H9 (cell line): ENCODE data around the gene CFHR5. TPM values are rescaled to one million over a fixed set of nuclear protein-coding genes. Genes with fewer than 3 reads are reported as not detected.

Experiments
- DNase-seq: peaks from one replicate; pipeline ENCODE4 v3.0.0-alpha.2; 2017
- H2AFZ ChIP-seq: one replicate; pipeline ENCODE4 v1.6.1; 2013; ENCODE audit warnings: mild to moderate bottlenecking, low read length, control low read depth, moderate library complexity
- H2AK5ac ChIP-seq: 2 replicates; pipeline ENCODE4 v1.6.1; 2013; ENCODE audit warnings: low read length, control low read depth, mixed read lengths; ENCODE audit not compliant: insufficient read length
- H2BK120ac ChIP-seq: one replicate; pipeline ENCODE4 v1.6.1; 2013; ENCODE audit warnings: low read depth, mild to moderate bottlenecking, low read length, control low read depth, inconsistent platforms; ENCODE audit not compliant: poor library complexity, severe bottlenecking
- H2BK12ac ChIP-seq: 2 replicates; pipeline ENCODE4 v1.6.1; 2013; ENCODE audit warnings: low read length, control low read depth, mixed read lengths, low read depth; ENCODE audit not compliant: insufficient read length
- H2BK15ac ChIP-seq: 2 replicates; pipeline ENCODE4 v1.6.1; 2013; ENCODE audit warnings: low read depth, low read length, control low read depth
- H2BK20ac ChIP-seq: one replicate; pipeline ENCODE4 v1.6.1; 2013; ENCODE audit warnings: low read depth, mild to moderate bottlenecking, low read length, control low read depth, inconsistent platforms; ENCODE audit not compliant: poor library complexity, severe bottlenecking
- H2BK5ac ChIP-seq: 2 replicates; pipeline ENCODE4 v1.6.1; 2013; ENCODE audit warnings: low read length, control low read depth, mixed read lengths; ENCODE audit not compliant: insufficient read length
- H3K14ac ChIP-seq: 2 replicates; pipeline ENCODE4 v1.6.1; 2013; ENCODE audit warnings: low read length, control low read depth; ENCODE audit not compliant: insufficient read depth
- H3K18ac ChIP-seq: 2 replicates; pipeline ENCODE4 v1.6.1; 2013; ENCODE audit warnings: low read depth, mild to moderate bottlenecking, mixed read lengths, low read length, control low read depth; ENCODE audit not compliant: insufficient read length
- H3K23ac ChIP-seq: 2 replicates; pipeline ENCODE4 v1.6.1; 2013; ENCODE audit warnings: low read length, control low read depth, mixed read lengths, low read depth; ENCODE audit not compliant: insufficient read length
- H3K23me2 ChIP-seq: 2 replicates; pipeline ENCODE4 v1.6.1; 2013; ENCODE audit warnings: low read depth, mild to moderate bottlenecking, mixed read lengths, low read length, control low read depth; ENCODE audit not compliant: insufficient read length, poor library complexity, severe bottlenecking
- H3K27ac ChIP-seq: 2 replicates; pipeline ENCODE4 v1.5.1; 2013; ENCODE audit warnings: low read length, control low read depth, mixed read lengths, low read depth; ENCODE audit not compliant: insufficient read length
- H3K27me3 ChIP-seq: 2 replicates; pipeline ENCODE4 v1.6.1; 2013; ENCODE audit warnings: low read length, control low read depth, inconsistent platforms; ENCODE audit not compliant: insufficient read depth
- H3K4ac ChIP-seq: 2 replicates; pipeline ENCODE4 v1.6.1; 2013; ENCODE audit warnings: low read depth, mild to moderate bottlenecking, control low read depth, inconsistent platforms, low read length, moderate library complexity
- H3K4me1 ChIP-seq: 2 replicates; pipeline ENCODE4 v1.6.1; 2013; ENCODE audit warnings: low read length, control low read depth, inconsistent platforms; ENCODE audit not compliant: insufficient read depth
- H3K4me2 ChIP-seq: 2 replicates; pipeline ENCODE4 v1.6.1; 2013; ENCODE audit warnings: low read length, control low read depth, mixed read lengths; ENCODE audit not compliant: insufficient read length, insufficient read depth
- H3K56ac ChIP-seq: 2 replicates; pipeline ENCODE4 v1.6.1; 2013; ENCODE audit warnings: low read depth, mild to moderate bottlenecking, mixed read lengths, low read length, control low read depth; ENCODE audit not compliant: insufficient read length
- H3K79me1 ChIP-seq: 2 replicates; pipeline ENCODE4 v1.6.1; 2013; ENCODE audit warnings: low read depth, mild to moderate bottlenecking, moderate library complexity, low read length, control low read depth, inconsistent platforms; ENCODE audit not compliant: insufficient read depth, poor library complexity, severe bottlenecking
- H3K79me2 ChIP-seq: 2 replicates; pipeline ENCODE4 v1.6.1; 2013; ENCODE audit warnings: low read length, control low read depth, inconsistent platforms; ENCODE audit not compliant: insufficient read depth
- H3K9ac ChIP-seq: 2 replicates; pipeline ENCODE4 v1.6.1; 2013; ENCODE audit warnings: low read length, control low read depth, mixed read lengths; ENCODE audit not compliant: insufficient read length; ENCODE audit errors: extremely low read depth
- H3K9me3 ChIP-seq: one replicate; pipeline ENCODE4 v1.6.1; 2013; ENCODE audit warnings: low read depth, low read length, inconsistent platforms; ENCODE audit not compliant: control insufficient read depth
- H3T11ph ChIP-seq: one replicate; pipeline ENCODE4 v1.6.1; 2013; ENCODE audit warnings: mild to moderate bottlenecking, low read length, control low read depth, inconsistent platforms
- H4K20me1 ChIP-seq: one replicate; pipeline ENCODE4 v1.6.1; 2013; ENCODE audit not compliant: control insufficient read depth, insufficient read length, insufficient read depth
- H4K5ac ChIP-seq: 2 replicates; pipeline ENCODE4 v1.6.1; 2013; ENCODE audit warnings: low read depth, mild to moderate bottlenecking, mixed read lengths, low read length, control low read depth; ENCODE audit not compliant: insufficient read length
- H4K8ac ChIP-seq: replicated peaks from 2 replicates; pipeline ENCODE4 v1.6.1; 2013; ENCODE audit warnings: low read length, control low read depth, mixed read lengths, low read depth; ENCODE audit not compliant: insufficient read length
- H4K91ac ChIP-seq: 2 replicates; pipeline ENCODE4 v1.6.1; 2013; ENCODE audit warnings: low read depth, mild to moderate bottlenecking, moderate library complexity, mixed read lengths, low read length, control low read depth; ENCODE audit not compliant: insufficient read length
- H3K27ac Mint-ChIP-seq, 3 experiments: 2 replicates in 2 of 3; 3 replicates in 1 of 3; pipeline ENCODE4 v1.8.0; 2020 to 2021; ENCODE audit warnings: mixed read lengths in 3 of 3, mild to moderate bottlenecking in 1 of 3, moderate library complexity in 1 of 3
- H3K27me3 Mint-ChIP-seq: 2 replicates; pipeline ENCODE4 v1.8.0; 2021; ENCODE audit warnings: low read depth, mild to moderate bottlenecking, moderate library complexity, mixed read lengths
- H3K36me3 Mint-ChIP-seq, 3 experiments: 2 replicates in 2 of 3; 3 replicates in 1 of 3; pipeline ENCODE4 v1.8.0; 2020 to 2021; ENCODE audit warnings: low read depth in 3 of 3, mixed read lengths in 3 of 3; ENCODE audit not compliant: insufficient read depth in 1 of 3
- H3K4me1 Mint-ChIP-seq, 2 experiments: 2 replicates each; pipeline ENCODE4 v1.8.0; 2020; ENCODE audit warnings: mixed read lengths in 2 of 2
- H3K4me3 Mint-ChIP-seq, 2 experiments: 2 replicates in 1 of 2; 3 replicates in 1 of 2; pipeline ENCODE4 v1.8.0; 2020 to 2021; ENCODE audit warnings: mild to moderate bottlenecking in 2 of 2, mixed read lengths in 2 of 2, moderate library complexity in 1 of 2
- H3K9me3 Mint-ChIP-seq, 2 experiments: 2 replicates in 1 of 2; 3 replicates in 1 of 2; pipeline ENCODE4 v1.8.0; 2020; ENCODE audit warnings: mild to moderate bottlenecking in 2 of 2, mixed read lengths in 2 of 2, moderate library complexity in 1 of 2
- CTCF ChIP-seq: fragments of 200-600 bp; sonication (generic); conservative IDR thresholded peaks from 3 replicates; pipeline ENCODE4 v1.8.0; 2021; ENCODE audit warnings: antibody characterized with exemption, mild to moderate bottlenecking
- WGBS: extraction: QIAGEN DNeasy Blood & Tissue Kit; methylation state at CpG from one replicate; pipeline ENCODE4 v1.1.7; 2013; ENCODE audit warnings: missing lambda C conversion rate, low lambda C conversion rate, mixed read lengths; ENCODE audit not compliant: insufficient read length; ENCODE audit errors: extremely low coverage; 5-methylcytosine and 5-hydroxymethylcytosine counted together
- total RNA-seq: library from RNA; stranded (reverse); gene quantifications from 2 replicates; pipeline ENCODE4 v1.2.1, GENCODE V29; 2021

CFHR5 gene
- total RNA-seq, 1 experiment from 2014 or later = not detected

GRCh38 chr1:196993916-196994315, 16.6 kb downstream of the CFHR5 start:
- no peak overlapping the region for H2AFZ ChIP-seq
- no peaks in the 10 kb centered on the region for H3K79me2 ChIP-seq
- no peak for TF ChIP-seq CTCF
- no peak for DNase-seq
- H4K5ac ChIP-seq = no peak overlapping the region
- H3K9me3 ChIP-seq = no peaks in the 10 kb centered on the region
- H3K56ac ChIP-seq = no peak overlapping the region
- no peak overlapping the region for H3T11ph ChIP-seq
- Mint-ChIP-seq H3K36me3 (peaks cover 0 to 6% (median 0%) of the 10 kb centered on the region in 3 experiments; a peak in 1 of 7 replicates), H3K9me3 (peaks cover 0 to 5% of the 10 kb centered on the region in 2 experiments; a peak in 1 of 5 replicates), H3K27me3 (no peaks in the 10 kb centered on the region), H3K27ac (no peak overlapping the region), H3K4me3 (no peak overlapping the region), H3K4me1 (peaks cover 12 to 16% of the 10 kb centered on the region in 2 experiments)
- H3K23ac ChIP-seq = no peak overlapping the region
- WGBS = no CpG with 5 or more reads among the region's 2 CpGs
- no peaks in the 10 kb centered on the region; the same call in 1 of the 2 replicates for H3K4me1 ChIP-seq
- no peak overlapping the region for H4K8ac ChIP-seq
- no peak overlapping the region for H2BK120ac ChIP-seq
- no peak overlapping the region for H3K9ac ChIP-seq
- H2BK5ac ChIP-seq = no peak overlapping the region
- H2BK15ac ChIP-seq = no peak overlapping the region
- H4K91ac ChIP-seq = no peak overlapping the region
- H2BK20ac ChIP-seq = no peak overlapping the region
- no peak overlapping the region for H2AK5ac ChIP-seq
- no peak overlapping the region for H2BK12ac ChIP-seq
- no peaks in the 10 kb centered on the region for H3K23me2 ChIP-seq
- H3K4ac ChIP-seq = no peak overlapping the region
- no peak overlapping the region for H3K4me2 ChIP-seq
- no peak overlapping the region for H3K14ac ChIP-seq
- H3K27ac ChIP-seq = no peak overlapping the region
- no peaks in the 10 kb centered on the region for H3K27me3 ChIP-seq
- H4K20me1 ChIP-seq = no peaks in the 10 kb centered on the region
- H3K79me1 ChIP-seq = no peaks in the 10 kb centered on the region
- no peak overlapping the region for H3K18ac ChIP-seq
